Sigmoid colon (tissue), 4 donors: ENCODE results near the gene CCDC170.

Experiments
- CTCF ChIP-seq, 4 experiments: fragments of 450-650 bp in 3 of 4; fragments of 200-600 bp in 1 of 4; IDR thresholded peaks; one replicate each; pipeline ENCODE4 v1.5.1; 2016 to 2019; ENCODE audit warnings: antibody characterized with exemption in 4 of 4, mild to moderate bottlenecking in 3 of 4, moderate library complexity in 2 of 4
- EP300 ChIP-seq, 4 donors: sonication (generic); formaldehyde crosslinking; IDR thresholded peaks; one replicate each; pipeline ENCODE4 v1.6.1; 2017; ENCODE audit warnings: antibody characterized with exemption in 4 of 4

DNA sequence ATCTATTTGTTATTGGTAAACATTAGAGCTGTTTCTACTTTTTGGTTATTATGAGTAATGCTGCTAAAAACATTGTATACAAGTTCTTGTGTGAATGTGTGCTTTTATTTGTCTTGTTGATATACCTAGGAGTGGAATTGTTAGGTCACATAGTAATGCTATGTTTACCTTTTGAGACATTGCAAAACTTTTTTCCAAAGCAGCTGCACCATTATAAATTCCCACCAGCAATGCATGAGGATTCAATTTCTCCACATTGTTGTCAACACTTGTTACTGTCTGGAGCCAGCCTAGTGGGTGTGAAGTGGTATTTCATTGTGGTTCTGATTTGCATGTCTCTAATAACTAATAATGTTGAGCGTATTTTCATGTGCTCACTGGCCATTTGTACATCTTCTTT lies 145.9 kb downstream of the CCDC170 start:
- TF ChIP-seq CTCF (IDR thresholded peaks at IDR 0.05) (no peak), EP300 (IDR thresholded peaks at IDR 0.05) (no peak)
